HL-60 (cell line): Measurements from ENCODE around the gene ASPSCR1.

ENCODE experiments used
- CTCF ChIP-seq: IDR thresholded peaks from one replicate; pipeline ENCODE4 v1.5.1; 2011; ENCODE audit warnings: low read length, control low read depth, inconsistent platforms; ENCODE audit not compliant: insufficient read depth
- GABPA ChIP-seq: IDR thresholded peaks from 2 replicates; pipeline ENCODE4 v1.6.1; 2012; ENCODE audit warnings: low read depth
- POLR2AphosphoS5 ChIP-seq: IDR thresholded peaks from 2 replicates; pipeline ENCODE4 v1.6.1; 2012; ENCODE audit warnings: low read depth
- SPI1 ChIP-seq: IDR thresholded peaks from 2 replicates; pipeline ENCODE4 v1.6.1; 2012; ENCODE audit warnings: low read depth, mild to moderate bottlenecking, borderline replicate concordance
- TF ChIP-seq, protein P1 (sequence below): IDR thresholded peaks from 2 replicates; pipeline ENCODE4 v1.6.1; 2012; ENCODE audit warnings: low read depth; ENCODE audit not compliant: insufficient replicate concordance

DNA sequence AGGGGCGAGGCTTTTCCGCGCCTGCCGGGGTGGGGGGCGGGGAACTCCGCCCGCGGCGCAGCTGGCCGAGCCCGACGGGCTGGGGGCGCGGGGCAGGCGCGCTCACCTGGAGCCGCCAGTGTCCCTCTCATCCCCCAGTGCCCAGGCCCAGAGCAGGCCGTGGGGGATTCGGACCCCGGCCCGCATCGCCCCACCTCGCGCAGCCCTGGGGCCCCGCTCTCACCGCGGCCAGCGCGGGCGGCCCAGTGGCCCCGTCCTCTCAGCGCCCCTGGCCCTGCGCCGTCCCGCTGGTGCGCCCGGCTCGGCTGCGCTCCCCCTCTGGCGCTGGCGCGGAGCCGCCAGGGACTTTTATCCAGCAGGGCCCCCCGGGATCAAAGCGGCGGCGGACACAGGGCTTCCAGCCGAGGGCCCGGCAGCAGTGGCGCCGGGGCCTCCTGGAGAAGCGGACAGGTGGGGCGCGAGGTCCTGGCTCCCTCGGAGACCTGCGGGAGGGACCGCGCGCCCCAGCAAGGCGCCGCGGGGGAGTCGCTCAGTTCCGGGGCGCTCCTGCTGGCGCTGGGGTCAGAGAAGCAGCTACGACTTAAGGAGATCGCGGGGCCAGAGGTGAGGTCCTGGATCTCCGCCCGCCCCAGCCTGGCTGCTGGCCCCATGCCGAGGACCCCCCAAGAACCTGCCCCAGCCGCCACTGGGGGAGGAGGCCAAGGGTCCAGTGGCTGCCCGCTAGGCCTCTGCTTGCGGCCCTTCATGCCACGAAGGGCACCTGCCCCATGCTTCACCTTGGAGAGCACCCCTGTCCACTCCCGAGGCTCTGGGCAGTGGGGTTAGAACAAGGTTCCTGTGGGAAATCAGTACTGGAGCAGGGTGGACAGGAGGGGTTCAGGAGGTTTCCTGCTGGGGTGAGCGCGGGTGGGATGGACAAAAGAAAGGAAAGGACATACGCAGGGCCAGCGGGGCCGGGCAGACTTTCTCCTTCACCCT, 15.6 kb upstream of the ASPSCR1 start:
- no peak for TF ChIP-seq CTCF
- TF ChIP-seq, protein P1, sequence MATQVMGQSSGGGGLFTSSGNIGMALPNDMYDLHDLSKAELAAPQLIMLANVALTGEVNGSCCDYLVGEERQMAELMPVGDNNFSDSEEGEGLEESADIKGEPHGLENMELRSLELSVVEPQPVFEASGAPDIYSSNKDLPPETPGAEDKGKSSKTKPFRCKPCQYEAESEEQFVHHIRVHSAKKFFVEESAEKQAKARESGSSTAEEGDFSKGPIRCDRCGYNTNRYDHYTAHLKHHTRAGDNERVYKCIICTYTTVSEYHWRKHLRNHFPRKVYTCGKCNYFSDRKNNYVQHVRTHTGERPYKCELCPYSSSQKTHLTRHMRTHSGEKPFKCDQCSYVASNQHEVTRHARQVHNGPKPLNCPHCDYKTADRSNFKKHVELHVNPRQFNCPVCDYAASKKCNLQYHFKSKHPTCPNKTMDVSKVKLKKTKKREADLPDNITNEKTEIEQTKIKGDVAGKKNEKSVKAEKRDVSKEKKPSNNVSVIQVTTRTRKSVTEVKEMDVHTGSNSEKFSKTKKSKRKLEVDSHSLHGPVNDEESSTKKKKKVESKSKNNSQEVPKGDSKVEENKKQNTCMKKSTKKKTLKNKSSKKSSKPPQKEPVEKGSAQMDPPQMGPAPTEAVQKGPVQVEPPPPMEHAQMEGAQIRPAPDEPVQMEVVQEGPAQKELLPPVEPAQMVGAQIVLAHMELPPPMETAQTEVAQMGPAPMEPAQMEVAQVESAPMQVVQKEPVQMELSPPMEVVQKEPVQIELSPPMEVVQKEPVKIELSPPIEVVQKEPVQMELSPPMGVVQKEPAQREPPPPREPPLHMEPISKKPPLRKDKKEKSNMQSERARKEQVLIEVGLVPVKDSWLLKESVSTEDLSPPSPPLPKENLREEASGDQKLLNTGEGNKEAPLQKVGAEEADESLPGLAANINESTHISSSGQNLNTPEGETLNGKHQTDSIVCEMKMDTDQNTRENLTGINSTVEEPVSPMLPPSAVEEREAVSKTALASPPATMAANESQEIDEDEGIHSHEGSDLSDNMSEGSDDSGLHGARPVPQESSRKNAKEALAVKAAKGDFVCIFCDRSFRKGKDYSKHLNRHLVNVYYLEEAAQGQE = peak; percentile 57
- TF ChIP-seq POLR2AphosphoS5 = no peak
- TF ChIP-seq SPI1 = no peak
- no peak for TF ChIP-seq GABPA
